NB4 (cell line): Measurements from ENCODE around the gene ARHGAP15.

Experiments used
- DNase-seq: peaks from one replicate; pipeline ENCODE4 v3.0.0; 2010; ENCODE audit warnings: low read depth
- H3K4me3 ChIP-seq: one replicate; pipeline ENCODE4 v1.5.1; 2011; ENCODE audit warnings: mild to moderate bottlenecking, low read depth, low read length, moderate library complexity
- CTCF ChIP-seq: IDR thresholded peaks from one replicate; pipeline ENCODE4 v1.5.1; 2012; ENCODE audit warnings: low read depth, low read length
- MAX ChIP-seq: IDR thresholded peaks from 2 replicates; pipeline ENCODE4 v1.6.1; 2011; ENCODE audit warnings: low read depth, low read length
- MYC ChIP-seq: IDR thresholded peaks from 2 replicates; pipeline ENCODE4 v1.6.1; 2011; ENCODE audit warnings: low read depth, low read length
- POLR2A ChIP-seq: IDR thresholded peaks from 2 replicates; pipeline ENCODE4 v1.6.1; 2011; ENCODE audit warnings: mild to moderate bottlenecking; ENCODE audit not compliant: insufficient read length; ENCODE audit errors: extremely low read depth

Gene ARHGAP15

GRCh38 chr2:143740431-143740830 lies 611.2 kb downstream of the ARHGAP15 start:
- no peak for TF ChIP-seq CTCF
- TF ChIP-seq POLR2A, result no peak
- no peak for TF ChIP-seq MAX
- DNase-seq, result no peak
- H3K4me3 ChIP-seq, result no peak overlapping the region

- no peak for DNase-seq
- TF ChIP-seq POLR2A (no peak), MYC (no peak), CTCF (no peak), MAX (no peak)
- H3K4me3 ChIP-seq, result no peak overlapping the region
Observed at GRCh38 chr2:143741205-143741604, 612.0 kb downstream of the ARHGAP15 start.

GRCh38 chr2:143742581-143742980 lies 613.4 kb downstream of the ARHGAP15 start:
- no peak for TF ChIP-seq POLR2A
- no peak for TF ChIP-seq MAX
- no peak for TF ChIP-seq MYC
- no peak for TF ChIP-seq CTCF
- no peak for DNase-seq
- H3K4me3 ChIP-seq, result no peak overlapping the region

GRCh38 chr2:143744114-143744513 lies 614.9 kb downstream of the ARHGAP15 start:
- no peak for TF ChIP-seq CTCF
- no peak for TF ChIP-seq MAX
- no peak for TF ChIP-seq MYC
- TF ChIP-seq POLR2A, result no peak
- no peak overlapping the region for H3K4me3 ChIP-seq
- no peak for DNase-seq

GRCh38 chr2:143745060-143745459 lies 615.8 kb downstream of the ARHGAP15 start:
- TF ChIP-seq POLR2A, result no peak
- no peak overlapping the region for H3K4me3 ChIP-seq
- DNase-seq, result no peak

GRCh38 chr2:143754742-143755141 lies 625.5 kb downstream of the ARHGAP15 start:
- TF ChIP-seq MAX, result no peak
- no peak for TF ChIP-seq POLR2A
- no peak for TF ChIP-seq MYC
- no peak for TF ChIP-seq CTCF
- peak; percentile 9 for DNase-seq
- no peak overlapping the region for H3K4me3 ChIP-seq
